H1 (cell line): ENCODE results near the gene JMJD7. TPM values are rescaled to one million over a fixed set of nuclear protein-coding genes. Genes with fewer than 3 reads are reported as not detected.

ENCODE experiments used
- CTCF ChIA-PET: fragments of 300-600 bp; sonication (Branson Sonifier 250); formaldehyde crosslinking; loops from one replicate; lab custom pipeline; 2021; ENCODE audit not compliant: partially characterized antibody; lab: Charles Lee
- POLR2A ChIA-PET: fragments of 300-600 bp; sonication (Branson Sonifier 250); formaldehyde crosslinking; loops from one replicate; lab custom pipeline; 2021; ENCODE audit warnings: inconsistent platforms; ENCODE audit not compliant: partially characterized antibody; lab: Charles Lee
- DNase-seq, 2 experiments: peaks; one replicate each; pipeline versions ENCODE4 v3.0.0 to v3.0.0-alpha.2; 2010 to 2022; ENCODE audit warnings: low spot score in 2 of 2, low read depth in 1 of 2, mixed read lengths in 1 of 2
- FAIRE-seq: peaks from 2 replicates; lab custom pipeline; 2011; peaks lifted over from hg19 to GRCh38; lab: Jason Lieb, UNC
- H2AFZ ChIP-seq: 2 replicates; pipeline ENCODE4 v1.8.1; 2012; ENCODE audit warnings: low read length, inconsistent platforms
- H2AK5ac ChIP-seq: 2 replicates; pipeline ENCODE4 v1.6.1; 2013; ENCODE audit warnings: low read depth, low read length
- H2BK120ac ChIP-seq: replicated peaks from 2 replicates; pipeline ENCODE3; 2013; ENCODE audit warnings: low read depth, low read length, inconsistent platforms
- H2BK12ac ChIP-seq: 2 replicates; pipeline ENCODE4 v1.6.1; 2013; ENCODE audit warnings: low read depth, low read length
- H2BK15ac ChIP-seq: 2 replicates; pipeline ENCODE4 v1.6.1; 2013; ENCODE audit warnings: low read length
- H2BK20ac ChIP-seq: 2 replicates; pipeline ENCODE4 v1.6.1; 2013; ENCODE audit warnings: low read length
- H2BK5ac ChIP-seq: 2 replicates; pipeline ENCODE4 v1.6.1; 2013; ENCODE audit warnings: low read depth, low read length
- H3K14ac ChIP-seq: 2 replicates; pipeline ENCODE4 v1.6.1; 2013; ENCODE audit warnings: inconsistent platforms; ENCODE audit not compliant: insufficient read length
- H3K18ac ChIP-seq: 2 replicates; pipeline ENCODE4 v1.6.1; 2013; ENCODE audit warnings: low read length; ENCODE audit errors: extremely low read depth
- H3K23ac ChIP-seq: 2 replicates; pipeline ENCODE4 v1.6.1; 2013; ENCODE audit warnings: inconsistent platforms; ENCODE audit not compliant: insufficient read length
- H3K23me2 ChIP-seq: 2 replicates; pipeline ENCODE4 v1.6.1; 2013; ENCODE audit warnings: low read depth, low read length
- H3K27ac ChIP-seq: 2 replicates; pipeline ENCODE4 v1.6.1; 2011; ENCODE audit warnings: low read depth, low read length, inconsistent platforms
- H3K27me3 ChIP-seq, 4 experiments: replicated peaks in 1 of 4; 1 replicate in 1 of 4; 2 replicates in 3 of 4; pipeline versions ENCODE4 v1.6.1 to v1.8.1; 2011 to 2013; ENCODE audit warnings: low read length in 3 of 4, mild to moderate bottlenecking in 3 of 4, inconsistent platforms in 2 of 4, mixed read lengths in 2 of 4, moderate library complexity in 1 of 4; ENCODE audit not compliant: control insufficient read depth in 3 of 4, insufficient read depth in 3 of 4; ENCODE audit errors: extremely low read depth in 1 of 4
- H3K36me3 ChIP-seq, 4 experiments: 2 replicates each; pipeline versions ENCODE4 v1.6.1 to v1.8.1; 2011 to 2013; ENCODE audit warnings: mild to moderate bottlenecking in 4 of 4, low read length in 3 of 4, moderate library complexity in 2 of 4, control low read depth in 1 of 4, inconsistent platforms in 1 of 4; ENCODE audit not compliant: insufficient read depth in 4 of 4, control insufficient read depth in 2 of 4
- H3K4ac ChIP-seq: replicated peaks from 2 replicates; pipeline ENCODE3; 2013; ENCODE audit warnings: low read length, low read depth, mixed read lengths, inconsistent platforms; ENCODE audit not compliant: insufficient read length
- H3K4me1 ChIP-seq, 4 experiments: replicated peaks in 1 of 4; 1 replicate in 1 of 4; 2 replicates in 3 of 4; pipeline versions ENCODE4 v1.6.1 to v1.8.1; 2011 to 2013; ENCODE audit warnings: low read length in 3 of 4, inconsistent platforms in 2 of 4, mixed read lengths in 1 of 4; ENCODE audit not compliant: insufficient read depth in 4 of 4, control insufficient read depth in 3 of 4
- H3K4me2 ChIP-seq, 2 experiments: 2 replicates each; pipeline versions ENCODE4 v1.6.1 to v1.8.1; 2011 to 2013; ENCODE audit warnings: low read depth in 2 of 2, low read length in 2 of 2, control low read depth in 1 of 2, inconsistent platforms in 1 of 2, mild to moderate bottlenecking in 1 of 2; ENCODE audit not compliant: insufficient read depth in 1 of 2
- H3K4me3 ChIP-seq, 4 experiments: fragments of 200-600, 300-600 bp in 1 of 4; sonication (generic), shearing (Covaris generic), sonication (Bioruptor Twin) in 1 of 4; 2 replicates each; pipeline versions ENCODE4 v1.5.1 to v1.8.1; 2011 to 2016; ENCODE audit warnings: low read length in 4 of 4, low read depth in 3 of 4, control low read depth in 2 of 4, inconsistent platforms in 2 of 4, mild to moderate bottlenecking in 2 of 4, mixed read lengths in 1 of 4, moderate library complexity in 1 of 4; ENCODE audit not compliant: insufficient read depth in 2 of 4; ENCODE audit errors: extremely low read depth in 1 of 4
- H3K56ac ChIP-seq: replicated peaks from 2 replicates; pipeline ENCODE3; 2013; ENCODE audit warnings: low read depth, mild to moderate bottlenecking, mixed read lengths, low read length, inconsistent platforms; ENCODE audit not compliant: insufficient read length
- H3K79me1 ChIP-seq: 2 replicates; pipeline ENCODE4 v1.6.1; 2013; ENCODE audit warnings: low read depth, low read length, control low read depth
- H3K79me2 ChIP-seq, 2 experiments: 2 replicates each; pipeline versions ENCODE4 v1.6.1 to v1.8.1; 2012 to 2013; ENCODE audit warnings: low read length in 2 of 2, mild to moderate bottlenecking in 2 of 2, inconsistent platforms in 1 of 2; ENCODE audit not compliant: insufficient read depth in 2 of 2, control insufficient read depth in 1 of 2
- H3K9ac ChIP-seq, 4 experiments: replicated peaks in 1 of 4; 1 replicate in 1 of 4; 2 replicates in 3 of 4; pipeline versions ENCODE4 v1.6.1 to v1.8.1; 2011 to 2013; ENCODE audit warnings: low read depth in 3 of 4, low read length in 3 of 4, control low read depth in 2 of 4, mild to moderate bottlenecking in 2 of 4, moderate library complexity in 2 of 4, inconsistent platforms in 1 of 4; ENCODE audit errors: extremely low read depth in 1 of 4
- H3K9me3 ChIP-seq, 2 experiments: 2 replicates each; pipeline versions ENCODE4 v1.6.1 to v1.8.1; 2012 to 2013; ENCODE audit warnings: mild to moderate bottlenecking in 2 of 2, moderate library complexity in 2 of 2, control low read depth in 1 of 2, inconsistent platforms in 1 of 2, low read depth in 1 of 2, low read length in 1 of 2, mixed read lengths in 1 of 2; ENCODE audit not compliant: insufficient read depth in 2 of 2
- H4K20me1 ChIP-seq, 2 experiments: replicated peaks in 1 of 2; 2 replicates each; pipeline versions ENCODE3 to v1.8.1; 2011 to 2013; ENCODE audit warnings: inconsistent platforms in 2 of 2, low read length in 2 of 2, mild to moderate bottlenecking in 1 of 2; ENCODE audit not compliant: insufficient read depth in 2 of 2, control insufficient read depth in 1 of 2
- H4K5ac ChIP-seq: 2 replicates; pipeline ENCODE4 v1.6.1; 2013; ENCODE audit warnings: low read length, low read depth, mixed read lengths, inconsistent platforms; ENCODE audit not compliant: insufficient read length
- H4K8ac ChIP-seq: 2 replicates; pipeline ENCODE4 v1.8.0; 2013; ENCODE audit warnings: mild to moderate bottlenecking, moderate library complexity, low read length, inconsistent platforms; ENCODE audit not compliant: insufficient read depth; ENCODE audit errors: extremely low read depth
- H4K91ac ChIP-seq: replicated peaks from 2 replicates; pipeline ENCODE3; 2013; ENCODE audit warnings: low read length, mixed read lengths, inconsistent platforms; ENCODE audit not compliant: insufficient read length
- CHD2 ChIP-seq: IDR thresholded peaks from 2 replicates; pipeline ENCODE4 v1.6.1; 2012; ENCODE audit warnings: low read length, improper control_type of control experiment
- CTBP2 ChIP-seq: IDR thresholded peaks from 2 replicates; pipeline ENCODE4 v1.7.0; 2011; ENCODE audit warnings: borderline replicate concordance, mild to moderate bottlenecking, moderate library complexity, mixed read lengths, low read length; ENCODE audit not compliant: insufficient read depth, insufficient read length
- E2F6 ChIP-seq: IDR thresholded peaks from 2 replicates; pipeline ENCODE4 v1.6.1; 2012; ENCODE audit warnings: inconsistent platforms
- EZH2 ChIP-seq: fragments of 200-600 bp; sonication (generic); IDR thresholded peaks from 2 replicates; pipeline ENCODE4 v1.7.1; 2012; ENCODE audit warnings: low read depth, mild to moderate bottlenecking, moderate library complexity, low read length, inconsistent platforms; ENCODE audit not compliant: severe bottlenecking
- GTF2F1 ChIP-seq: IDR thresholded peaks from 2 replicates; pipeline ENCODE4 v1.6.1; 2012; ENCODE audit warnings: low read depth, low read length, improper control_type of control experiment, borderline replicate concordance
- HDAC2 ChIP-seq, 2 experiments: fragments of 300-600 bp in 1 of 2; sonication (generic) in 1 of 2; IDR thresholded peaks; 2 replicates each; pipeline ENCODE4 v1.6.1; 2011 to 2012; ENCODE audit warnings: low read depth in 2 of 2, low read length in 2 of 2, mild to moderate bottlenecking in 2 of 2, moderate library complexity in 2 of 2, borderline replicate concordance in 1 of 2, inconsistent platforms in 1 of 2
- SIN3A ChIP-seq, 2 experiments: IDR thresholded peaks in 1 of 2; conservative IDR thresholded peaks in 1 of 2; 2 replicates each; pipeline ENCODE4 v1.6.1; 2011 to 2012; ENCODE audit warnings: low read length in 2 of 2, improper control_type of control experiment in 1 of 2, low read depth in 1 of 2, mild to moderate bottlenecking in 1 of 2
- SP2 ChIP-seq: IDR thresholded peaks from 2 replicates; pipeline ENCODE4 v1.6.1; 2012; ENCODE audit warnings: mild to moderate bottlenecking, low read length, inconsistent platforms
- WGBS, 2 experiments: shearing (Covaris generic) in 1 of 2; methylation state at CpG; one replicate each; pipeline versions ENCODE4 v1.1.6 to v1.1.7; 2013 to 2015; ENCODE audit warnings: low lambda C conversion rate in 2 of 2, mixed read lengths in 2 of 2, inconsistent platforms in 1 of 2, low coverage in 1 of 2, missing lambda C conversion rate in 1 of 2; ENCODE audit not compliant: insufficient replicate concordance in 2 of 2, insufficient coverage in 1 of 2, insufficient read length in 1 of 2; ENCODE audit errors: extremely low coverage in 1 of 2, missing lambda C conversion rate in 1 of 2; 5-methylcytosine and 5-hydroxymethylcytosine counted together
- polyA plus RNA-seq, 7 experiments: library from polyadenylated mRNA; depleted of rRNA in 3 of 7; stranded (reverse) in 5 of 7; unstranded in 2 of 7; fragments of >200 nt in 5 of 7; fragments of 200-250 nt in 2 of 7; gene quantifications; 1 replicate in 5 of 7; 2 replicates in 1 of 7; 4 replicates in 1 of 7; pipeline versions ENCODE4 v1.2.1 to v1.2.3, GENCODE V29; 2011 to 2013; ENCODE audit warnings: missing spikeins in 2 of 7, mixed read lengths in 2 of 7
- total RNA-seq: library from RNA; stranded (reverse); fragmentation: NEBNext Ultra II Directional; extraction: Animal tissue kit (Norgen Biotek cat#: 25700); gene quantifications from 2 replicates; pipeline ENCODE4 v1.2.1, GENCODE V29; 2021

Gene JMJD7
- total and polyA plus RNA-seq, 2 of the 8 experiments (the other 6 are each of a cell fraction or from before 2014, with no cell fraction given): 15.0 to 20.0 TPM

GRCh38 chr15:41791547-41791937, 36.4 kb upstream of the JMJD7 start:
- WGBS, 2 experiments: 91% methylated on average over 4 of the region's 4 CpGs; no CpG with 5 or more reads in 1 of the 2 experiments
- no peaks in the 10 kb centered on the region for H3K9me3 ChIP-seq
- no peak for TF ChIP-seq GTF2F1
- TF ChIP-seq EZH2: no peak
- no peak for TF ChIP-seq HDAC2 (IDR thresholded peaks at IDR 0.05; ENCODE audit: borderline replicate concordance in 1 of 2, low read depth in 2 of 2, low read length in 2 of 2)
- TF ChIP-seq CTBP2: no peak
- no peak for TF ChIP-seq E2F6
- no peak for TF ChIP-seq CHD2
- TF ChIP-seq SP2: no peak
- TF ChIP-seq SIN3A (conservative IDR thresholded peaks at IDR 0.05 in 1 of 2, IDR thresholded peaks at IDR 0.05 in 1 of 2; ENCODE audit: low read depth in 1 of 2, low read length in 2 of 2): no peak
- H3K23me2 ChIP-seq: no peaks in the 10 kb centered on the region
- H2BK20ac ChIP-seq: no peak overlapping the region
- H4K20me1 ChIP-seq: no peaks in the 10 kb centered on the region
- peak in 1 of 2 experiments; percentile 39 for DNase-seq
- ChIA-PET POLR2A (interaction anchor here (0.8 to 5.1 kb wide), 2 partner anchors 10 to 17 kb away, joined by 3 to 24 read pairs; partner anchors contain the start of gene MAPKBP1), CTCF (interaction anchor here (0.7 to 6.1 kb wide), 7 partner anchors 14 to 26 kb away, joined by 3 to 60 read pairs (median 4); partner anchors contain the start of gene MAPKBP1)
- no peak overlapping the region; a peak in 1 of 4 replicates for H3K4me2 ChIP-seq
- peaks cover 6 to 19% (median 13%) of the 10 kb centered on the region in 4 experiments; a peak in 6 of 7 replicates for H3K4me1 ChIP-seq
- H2BK120ac ChIP-seq: no peak overlapping the region
- H3K4me3 ChIP-seq: no peak overlapping the region
- no peak overlapping the region for H3K4ac ChIP-seq
- no peak overlapping the region for H2BK12ac ChIP-seq
- no peak overlapping the region for H4K8ac ChIP-seq
- H2BK15ac ChIP-seq: peak overlapping the region; percentile 36; the same call in 1 of the 2 replicates
- no peak overlapping the region for H3K9ac ChIP-seq
- H3K18ac ChIP-seq: 0 out of 2 replicates have a peak overlapping the region, but pooled peaks have one; percentile 2
- H4K5ac ChIP-seq: no peak overlapping the region
- H2AFZ ChIP-seq: no peak overlapping the region
- no peaks in the 10 kb centered on the region for H3K27me3 ChIP-seq
- H3K27ac ChIP-seq: no peak overlapping the region
- H4K91ac ChIP-seq: no peak overlapping the region
- H3K79me2 ChIP-seq: no peaks in the 10 kb centered on the region; a peak in 1 of 4 replicates
- no peak overlapping the region for H3K14ac ChIP-seq
- no peaks in the 10 kb centered on the region for H3K79me1 ChIP-seq
- H2BK5ac ChIP-seq: 0 out of 2 replicates have a peak overlapping the region, but pooled peaks have one; percentile 7
- H3K36me3 ChIP-seq: no peaks in the 10 kb centered on the region
- FAIRE-seq: no peak
- H2AK5ac ChIP-seq: peak overlapping the region; percentile 66
- no peak overlapping the region for H3K56ac ChIP-seq
- no peak overlapping the region for H3K23ac ChIP-seq
